Activated CD4-positive, CD25-positive, alpha-beta regulatory T cell treated with anti-CD3 and anti-CD28 coated beads, Interleukin-2, amount 50 U/mL, for 72 hours (primary cell): Measurements from ENCODE around the gene SPATA17.
"Not testable (repeated sequence)": the region's sequence is repeated elsewhere in the genome, so short reads cannot be mapped to it uniquely, and the experiment has no call there.

Source experiments
- DNase-seq: peaks from one replicate; pipeline ENCODE4 v3.0.0; 2021

The SPATA17 gene

GRCh38 chr1:217630711-217631591 lies at the start of gene SPATA17, which contains the start of gene GPATCH2:
TSS of gene SPATA17 (plus strand) at chr1:217631344. CDS start at chr1:217631379, 35 bp downstream.
TSS of gene GPATCH2 (minus strand) at chr1:217631090. CDS start at chr1:217630971, 119 bp downstream.
- DNase-seq, result peak; percentile 71

- DNase-seq, result not testable (repeated sequence)
Observed at GRCh38 chr1:217584286-217584811, 46.8 kb upstream of the SPATA17 start.

- no peak for DNase-seq
Observed at GRCh38 chr1:217585577-217585976, 45.6 kb upstream of the SPATA17 start.

- no peak for DNase-seq
Observed at GRCh38 chr1:217586586-217586985, 44.6 kb upstream of the SPATA17 start.

- DNase-seq, result no peak
Observed at GRCh38 chr1:217590598-217590997, 40.5 kb upstream of the SPATA17 start.

GRCh38 chr1:217599154-217599553 lies 32.0 kb upstream of the SPATA17 start:
- no peak for DNase-seq

GRCh38 chr1:217602380-217602779 lies 28.8 kb upstream of the SPATA17 start:
- no peak for DNase-seq

GRCh38 chr1:217605390-217605789 lies 25.8 kb upstream of the SPATA17 start:
- no peak for DNase-seq

GRCh38 chr1:217614200-217614712 lies 16.9 kb upstream of the SPATA17 start:
- DNase-seq, result no peak

GRCh38 chr1:217617126-217617525 lies 14.0 kb upstream of the SPATA17 start:
- no peak for DNase-seq

GRCh38 chr1:217620814-217621213 lies 10.3 kb upstream of the SPATA17 start:
- DNase-seq, result no peak

GRCh38 chr1:217622042-217622441 lies 9.1 kb upstream of the SPATA17 start:
- DNase-seq, result no peak

GRCh38 chr1:217626321-217626720 lies 4.8 kb upstream of the SPATA17 start:
- no peak for DNase-seq

GRCh38 chr1:217627431-217627830 lies 3.7 kb upstream of the SPATA17 start:
- no peak for DNase-seq

- no peak for DNase-seq
Observed at GRCh38 chr1:217642455-217642854, 11.3 kb downstream of the SPATA17 start.

- no peak for DNase-seq
Observed at GRCh38 chr1:217647791-217648190, 16.6 kb downstream of the SPATA17 start.

- no peak for DNase-seq
Observed at GRCh38 chr1:217650674-217651073, 19.5 kb downstream of the SPATA17 start.

- DNase-seq, result no peak
Observed at GRCh38 chr1:217660353-217661062, 29.4 kb downstream of the SPATA17 start.

GRCh38 chr1:217661407-217661806 lies 30.3 kb downstream of the SPATA17 start:
- DNase-seq, result no peak

- DNase-seq, result no peak
Observed at GRCh38 chr1:217668351-217668940, 37.3 kb downstream of the SPATA17 start.

- no peak for DNase-seq
Observed at GRCh38 chr1:217673387-217673786, 42.2 kb downstream of the SPATA17 start.

GRCh38 chr1:217674028-217674729 lies 43.0 kb downstream of the SPATA17 start:
- no peak for DNase-seq
